Brain microvascular endothelial cell (primary cell): Measurements from ENCODE around the gene DAB1.

ENCODE experiments used
- DNase-seq: peaks from one replicate; pipeline ENCODE4 v3.0.0-alpha.2; 2020
- H3K27ac ChIP-seq: fragments of 250-450 bp; sonication (Bioruptor Pico); 2 replicates; pipeline ENCODE4 v1.5.1; 2020; ENCODE audit warnings: mild to moderate bottlenecking, moderate library complexity
- H3K27me3 ChIP-seq: fragments of 250-450 bp; sonication (Bioruptor Pico); replicated peaks from 2 replicates; pipeline ENCODE4 v1.5.1; 2020; ENCODE audit warnings: mild to moderate bottlenecking
- H3K36me3 ChIP-seq: fragments of 250-450 bp; sonication (Bioruptor Pico); replicated peaks from 2 replicates; pipeline ENCODE4 v1.5.1; 2020; ENCODE audit warnings: mild to moderate bottlenecking
- H3K4me3 ChIP-seq: 2 replicates; pipeline ENCODE4 v1.5.1; 2011; ENCODE audit warnings: low read depth, mild to moderate bottlenecking, control low read depth, low read length, moderate library complexity
- in situ Hi-C: cut with HindIII; loops from 2 replicates; pipeline ENCODE4 v1.10.0; 2017; ENCODE audit warnings: low sequenced_read_pairs, low pct_ligation_motif_present
- TF ChIP-seq, protein P1 (sequence below): IDR thresholded peaks from 2 replicates; pipeline ENCODE4 v1.5.1; 2011; ENCODE audit warnings: low read depth, mild to moderate bottlenecking, moderate library complexity, low read length, control low read depth, inconsistent platforms; ENCODE audit errors: missing control alignments

DAB1 gene

DNA sequence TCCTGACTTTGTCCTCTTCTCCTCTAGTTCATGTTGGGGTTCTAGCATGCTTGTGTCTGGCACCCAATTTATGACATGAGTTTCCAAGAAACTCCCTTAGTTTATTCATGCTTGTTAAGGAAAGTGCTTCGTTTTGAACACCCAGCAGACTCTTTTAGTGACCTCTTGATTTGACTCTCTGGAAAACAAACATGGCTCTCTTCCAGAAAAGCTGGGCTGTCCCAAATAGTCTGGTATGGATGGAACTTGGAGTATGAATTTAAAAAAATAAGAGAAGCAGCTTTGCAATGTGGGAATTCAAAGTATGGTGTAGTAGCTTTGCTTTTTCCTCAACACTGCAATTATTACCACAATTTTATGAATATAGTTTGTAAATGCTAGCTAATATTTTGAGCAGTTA is 314.6 kb downstream of the DAB1 start:
- TF ChIP-seq, protein P1, sequence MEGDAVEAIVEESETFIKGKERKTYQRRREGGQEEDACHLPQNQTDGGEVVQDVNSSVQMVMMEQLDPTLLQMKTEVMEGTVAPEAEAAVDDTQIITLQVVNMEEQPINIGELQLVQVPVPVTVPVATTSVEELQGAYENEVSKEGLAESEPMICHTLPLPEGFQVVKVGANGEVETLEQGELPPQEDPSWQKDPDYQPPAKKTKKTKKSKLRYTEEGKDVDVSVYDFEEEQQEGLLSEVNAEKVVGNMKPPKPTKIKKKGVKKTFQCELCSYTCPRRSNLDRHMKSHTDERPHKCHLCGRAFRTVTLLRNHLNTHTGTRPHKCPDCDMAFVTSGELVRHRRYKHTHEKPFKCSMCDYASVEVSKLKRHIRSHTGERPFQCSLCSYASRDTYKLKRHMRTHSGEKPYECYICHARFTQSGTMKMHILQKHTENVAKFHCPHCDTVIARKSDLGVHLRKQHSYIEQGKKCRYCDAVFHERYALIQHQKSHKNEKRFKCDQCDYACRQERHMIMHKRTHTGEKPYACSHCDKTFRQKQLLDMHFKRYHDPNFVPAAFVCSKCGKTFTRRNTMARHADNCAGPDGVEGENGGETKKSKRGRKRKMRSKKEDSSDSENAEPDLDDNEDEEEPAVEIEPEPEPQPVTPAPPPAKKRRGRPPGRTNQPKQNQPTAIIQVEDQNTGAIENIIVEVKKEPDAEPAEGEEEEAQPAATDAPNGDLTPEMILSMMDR = no peak
- Histone ChIP-seq H3K27me3 (no peaks in the 10 kb centered on the region), H3K27ac (no peak overlapping the region), H3K4me3 (no peak overlapping the region), H3K36me3 (no peaks in the 10 kb centered on the region)
- no peak for DNase-seq
- in situ Hi-C loops = no loop called here

DNA sequence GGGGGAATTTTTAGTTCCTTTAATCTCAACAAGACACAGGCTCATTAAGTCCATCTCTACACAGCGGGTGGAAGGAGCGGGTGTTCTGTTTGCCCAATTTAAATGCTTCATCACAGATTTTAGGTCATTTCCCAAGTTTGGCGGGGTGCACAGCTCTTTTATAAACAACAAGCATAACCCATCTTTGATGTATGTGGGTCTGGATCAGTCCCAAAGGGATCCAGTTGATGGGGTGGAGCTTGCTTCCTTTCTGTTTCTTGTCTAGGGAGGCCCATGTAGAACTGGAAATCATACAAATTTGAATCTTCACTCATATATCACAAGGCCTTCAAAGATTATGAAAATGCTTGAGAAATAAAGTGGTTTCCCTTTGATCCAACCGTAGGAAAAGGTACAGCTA is 317.6 kb downstream of the DAB1 start:
- Histone ChIP-seq H3K36me3 (no peaks in the 10 kb centered on the region), H3K27me3 (no peaks in the 10 kb centered on the region), H3K27ac (no peak overlapping the region), H3K4me3 (no peak overlapping the region)
- in situ Hi-C loops = no loop called here
- TF ChIP-seq, protein P1 = no peak
- DNase-seq = no peak

DNA sequence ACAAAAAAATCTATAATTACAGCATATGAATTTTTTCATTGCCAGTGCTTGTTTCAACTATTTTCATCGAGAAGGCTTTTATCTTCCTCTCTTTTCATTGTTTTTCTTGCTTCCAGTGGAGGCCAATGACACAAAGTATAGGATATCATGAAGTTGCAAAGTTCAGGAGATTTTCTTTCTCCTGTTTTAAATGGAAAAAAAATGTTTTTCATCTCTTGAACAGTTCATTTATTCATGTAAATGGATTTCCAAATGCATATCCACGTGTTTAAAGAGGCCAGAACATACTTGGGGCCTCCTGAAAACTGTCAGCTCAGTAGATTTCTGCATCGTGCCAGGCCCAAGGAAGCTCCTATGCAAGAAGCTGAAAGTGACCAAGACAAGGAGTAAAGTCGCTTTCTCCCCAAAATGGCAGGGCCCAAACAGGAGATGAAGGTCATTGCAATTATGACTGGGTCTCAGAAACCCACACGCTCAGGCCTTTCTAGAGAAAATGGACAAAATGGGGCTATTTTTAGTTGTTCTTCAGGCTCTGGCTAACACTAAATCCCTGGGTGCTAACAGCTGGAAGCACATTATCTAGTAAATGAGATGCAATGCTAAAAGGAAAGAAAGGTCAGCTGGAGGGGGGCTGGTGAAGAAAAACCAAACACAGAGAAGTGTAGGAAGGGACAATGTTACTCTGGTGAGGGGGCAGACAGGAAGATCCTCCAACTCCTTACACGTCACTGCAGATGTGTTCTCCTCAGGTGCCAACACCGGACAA is 321.1 kb downstream of the DAB1 start:
- Histone ChIP-seq H3K4me3 (no peak overlapping the region), H3K36me3 (no peaks in the 10 kb centered on the region), H3K27ac (no peak overlapping the region), H3K27me3 (no peaks in the 10 kb centered on the region)
- TF ChIP-seq, protein P1 = no peak
- DNase-seq = no peak
- in situ Hi-C loops = no loop called here

DNA sequence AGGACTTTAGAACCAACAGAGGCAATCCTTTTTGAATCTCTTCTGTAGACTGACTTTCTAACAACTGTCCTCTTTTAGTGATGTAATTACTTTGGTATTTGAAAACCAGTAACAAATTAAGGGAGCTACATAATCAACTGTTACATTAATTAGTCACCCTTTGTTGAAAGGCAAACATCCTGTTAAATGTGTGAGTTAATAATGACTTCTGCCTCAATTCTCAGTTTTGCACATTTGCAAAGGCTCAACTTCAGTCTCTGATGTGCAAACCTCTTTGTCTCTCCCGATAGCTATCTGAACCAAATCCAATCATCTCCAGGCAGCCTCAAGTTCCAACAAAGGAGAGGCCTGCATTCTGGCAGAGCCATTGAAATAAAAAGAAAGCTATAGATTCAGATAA is 322.7 kb downstream of the DAB1 start:
- Histone ChIP-seq H3K27me3 (no peaks in the 10 kb centered on the region), H3K36me3 (no peaks in the 10 kb centered on the region), H3K4me3 (no peak overlapping the region), H3K27ac (no peak overlapping the region)
- TF ChIP-seq, protein P1 = no peak
- in situ Hi-C loops = no loop called here
- DNase-seq = no peak

DNA sequence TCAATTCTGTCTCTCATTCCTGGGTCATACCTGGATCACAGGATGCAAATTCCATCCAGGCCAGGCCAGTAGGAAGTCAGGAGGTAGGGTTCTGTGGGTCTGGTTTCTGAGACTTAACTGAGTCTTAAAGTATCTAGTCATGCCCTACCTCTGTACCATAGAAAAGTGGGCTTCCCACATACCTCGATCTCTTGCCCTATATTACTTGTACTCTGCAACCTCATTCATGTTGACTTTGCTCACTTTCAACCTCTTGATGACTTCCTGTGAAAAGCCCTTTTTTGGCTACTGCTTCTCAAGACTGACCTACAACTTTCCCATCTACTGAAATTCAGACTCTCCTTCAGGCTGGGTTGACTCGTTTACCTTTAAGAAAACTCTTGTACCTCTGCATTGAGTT is 329.1 kb downstream of the DAB1 start:
- Histone ChIP-seq H3K36me3 (no peaks in the 10 kb centered on the region), H3K27me3 (no peaks in the 10 kb centered on the region), H3K27ac (no peak overlapping the region), H3K4me3 (no peak overlapping the region)
- in situ Hi-C loops = no loop called here
- DNase-seq = no peak
- TF ChIP-seq, protein P1 = no peak

DNA sequence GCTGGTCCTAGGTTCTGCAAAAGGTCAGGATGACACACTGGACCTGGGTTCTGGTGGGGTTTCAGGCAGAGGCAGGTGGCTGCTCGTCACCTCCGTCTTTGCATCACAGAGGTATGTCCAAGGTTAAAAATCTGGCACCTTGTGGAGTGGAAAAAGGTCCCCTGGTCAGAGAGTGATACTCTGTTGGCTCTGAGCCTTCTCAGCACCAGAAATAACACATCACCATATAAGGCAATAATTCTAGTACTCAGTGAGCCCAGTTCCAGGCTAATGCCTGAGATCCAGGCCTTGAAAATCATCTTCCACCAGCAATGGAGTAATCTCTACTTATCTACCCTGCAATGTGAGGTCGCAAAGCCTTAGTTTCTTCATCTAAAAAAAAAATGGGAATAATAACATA is 330.7 kb downstream of the DAB1 start:
- TF ChIP-seq, protein P1 = no peak
- Histone ChIP-seq H3K27me3 (no peaks in the 10 kb centered on the region), H3K27ac (no peak overlapping the region), H3K4me3 (no peak overlapping the region), H3K36me3 (no peaks in the 10 kb centered on the region)
- DNase-seq = no peak
- in situ Hi-C loops = no loop called here
